ENCODE results near the gene ELN. TPM values are rescaled to one million over a fixed set of nuclear protein-coding genes. Genes with fewer than 3 reads are reported as not detected.

ELN gene
- total RNA-seq, 2 donors from 2014 or later: 6.9 to 12.6 TPM

GRCh38 chr7:74097937-74098614 lies 70.1 kb downstream of the ELN start:
- H3K9ac ChIP-seq (ENCODE audit: low read depth in 2 of 2, low read length in 2 of 2): no peak overlapping the region
- H3K4me1 ChIP-seq: peaks cover 7% of the 10 kb centered on the region
- no peaks in the 10 kb centered on the region for H3K9me3 ChIP-seq
- no peak overlapping the region for H3K4me3 ChIP-seq
- no peaks in the 10 kb centered on the region for H3K27me3 ChIP-seq
- intact Hi-C loops (cut with DNase I): no loop called here
- peak; percentile 36 for DNase-seq
- H3K36me3 ChIP-seq: no peaks in the 10 kb centered on the region
- TF ChIP-seq CTCF (IDR thresholded peaks at IDR 0.05): no peak
- H3K27ac ChIP-seq: no peak overlapping the region

DNA sequence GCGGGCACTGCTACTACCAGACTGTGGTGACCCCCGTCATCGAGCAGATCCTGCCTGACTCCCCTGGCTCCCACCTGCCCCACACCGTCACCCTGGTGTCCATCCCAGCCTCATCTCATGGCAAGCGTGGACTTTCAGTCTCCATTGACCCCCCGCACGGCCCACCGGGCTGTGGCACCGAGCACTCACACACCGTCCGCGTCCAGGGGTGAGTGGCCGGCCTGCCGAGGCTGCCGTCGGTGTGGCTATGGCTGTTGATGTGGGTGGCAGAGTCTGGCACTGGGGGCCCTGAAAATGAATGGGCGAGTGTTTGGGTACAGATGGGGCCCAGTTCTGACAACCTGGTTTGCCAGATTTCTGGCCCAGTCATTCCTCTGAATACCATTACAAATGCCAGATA lies 71.1 kb downstream of the ELN start:
- Histone ChIP-seq H3K27me3 (no peaks in the 10 kb centered on the region), H3K4me3 (no peak overlapping the region), H3K4me1 (no peaks in the 10 kb centered on the region), H3K36me3 (no peaks in the 10 kb centered on the region), H3K27ac (no peak overlapping the region), H3K9ac (ENCODE audit: low read depth in 2 of 2, low read length in 2 of 2) (no peak overlapping the region), H3K9me3 (no peaks in the 10 kb centered on the region)
- intact Hi-C loops (cut with DNase I): no loop called here
- no peak for DNase-seq
- TF ChIP-seq CTCF (IDR thresholded peaks at IDR 0.05): no peak

- no peak overlapping the region for H3K4me3 ChIP-seq
- intact Hi-C loops (cut with DNase I): no loop called here
- H3K36me3 ChIP-seq: no peaks in the 10 kb centered on the region
- no peak overlapping the region for H3K9ac ChIP-seq (ENCODE audit: low read depth in 2 of 2, low read length in 2 of 2)
- DNase-seq: peak; percentile 29
- no peaks in the 10 kb centered on the region for H3K9me3 ChIP-seq
- no peaks in the 10 kb centered on the region for H3K4me1 ChIP-seq
- no peaks in the 10 kb centered on the region for H3K27me3 ChIP-seq
- H3K27ac ChIP-seq: no peak overlapping the region
- no peak for TF ChIP-seq CTCF (IDR thresholded peaks at IDR 0.05)
Measured at GRCh38 chr7:74101061-74101681, 73.2 kb downstream of the ELN start.

DNA sequence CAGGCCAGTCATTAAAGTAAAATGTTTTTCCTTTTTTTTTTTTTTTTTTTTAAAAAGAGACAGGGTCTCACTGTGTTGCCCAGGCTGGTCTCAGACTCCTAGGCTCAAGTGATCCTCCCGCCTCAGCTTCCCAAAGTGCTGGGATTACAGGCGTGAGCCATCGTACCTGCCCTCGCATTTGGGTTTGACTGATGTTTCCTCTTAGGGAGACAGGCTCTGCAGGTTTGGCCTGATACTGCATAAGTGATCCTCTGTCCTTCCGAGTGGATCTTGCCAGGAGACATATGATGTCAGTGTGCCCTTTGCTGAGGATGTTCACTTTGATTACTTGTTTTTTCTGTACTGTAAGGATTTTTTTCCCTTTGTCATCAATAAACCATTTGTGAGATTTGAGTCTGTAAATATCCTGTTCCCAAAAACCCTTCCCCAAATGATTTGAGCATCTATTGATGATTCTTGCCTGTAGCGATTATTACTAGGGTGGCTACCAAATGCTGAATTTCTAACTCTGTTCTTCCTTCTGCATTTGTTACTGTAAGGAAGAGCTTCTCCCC lies 75.3 kb downstream of the ELN start:
- H3K9me3 ChIP-seq: no peaks in the 10 kb centered on the region
- H3K27ac ChIP-seq: no peak overlapping the region
- no peak for DNase-seq
- H3K9ac ChIP-seq (ENCODE audit: low read depth in 2 of 2, low read length in 2 of 2): no peak overlapping the region
- H3K4me1 ChIP-seq: no peaks in the 10 kb centered on the region
- intact Hi-C loops (cut with DNase I): no loop called here
- H3K27me3 ChIP-seq: no peaks in the 10 kb centered on the region
- H3K36me3 ChIP-seq: no peaks in the 10 kb centered on the region
- no peak for TF ChIP-seq CTCF (IDR thresholded peaks at IDR 0.05)
- no peak overlapping the region for H3K4me3 ChIP-seq

GRCh38 chr7:74104702-74105101 lies 76.7 kb downstream of the ELN start:
- Histone ChIP-seq H3K36me3 (no peaks in the 10 kb centered on the region), H3K27ac (no peak overlapping the region), H3K9me3 (no peaks in the 10 kb centered on the region), H3K4me3 (no peak overlapping the region), H3K27me3 (no peaks in the 10 kb centered on the region), H3K9ac (ENCODE audit: low read depth in 2 of 2, low read length in 2 of 2) (no peak overlapping the region), H3K4me1 (no peaks in the 10 kb centered on the region)
- intact Hi-C loops (cut with DNase I): no loop called here
- no peak for DNase-seq
- no peak for TF ChIP-seq CTCF (IDR thresholded peaks at IDR 0.05)

All from colonic mucosa (tissue), 4 donors.